Effector memory CD8-positive, alpha-beta T cell (primary cell): Measurements from ENCODE around the gene IL10.

Experiments used
- ATAC-seq: fragments of 150-1000 bp; cut with Tn5 transposase; replicated peaks from 2 replicates; pipeline ENCODE4 v1.10.0; 2021; ENCODE audit warnings: mild to moderate bottlenecking, moderate library complexity
- DNase-seq, 3 experiments: peaks; one replicate each; pipeline ENCODE4 v3.0.0; 2021
- H3K27ac Mint-ChIP-seq, 2 donors: one replicate each; pipeline ENCODE4 v1.8.0; 2022; ENCODE audit warnings: mild to moderate bottlenecking in 2 of 2, mixed read lengths in 2 of 2, moderate library complexity in 2 of 2
- H3K27me3 Mint-ChIP-seq, 2 donors: one replicate each; pipeline ENCODE4 v1.8.0; 2022; ENCODE audit warnings: mixed read lengths in 2 of 2
- H3K36me3 Mint-ChIP-seq: one replicate; pipeline ENCODE4 v1.8.0; 2022; ENCODE audit warnings: mild to moderate bottlenecking, moderate library complexity, mixed read lengths; ENCODE audit not compliant: insufficient read depth
- H3K4me1 Mint-ChIP-seq, 2 donors: one replicate each; pipeline ENCODE4 v1.8.0; 2022; ENCODE audit warnings: low read depth in 2 of 2, mixed read lengths in 2 of 2
- H3K4me3 Mint-ChIP-seq, 2 donors: one replicate each; pipeline ENCODE4 v1.8.0; 2022; ENCODE audit warnings: mild to moderate bottlenecking in 2 of 2, mixed read lengths in 2 of 2, moderate library complexity in 2 of 2
- H3K9me3 Mint-ChIP-seq, 2 donors: one replicate each; pipeline ENCODE4 v1.8.0; 2022; ENCODE audit warnings: mixed read lengths in 2 of 2

The IL10 gene

DNA sequence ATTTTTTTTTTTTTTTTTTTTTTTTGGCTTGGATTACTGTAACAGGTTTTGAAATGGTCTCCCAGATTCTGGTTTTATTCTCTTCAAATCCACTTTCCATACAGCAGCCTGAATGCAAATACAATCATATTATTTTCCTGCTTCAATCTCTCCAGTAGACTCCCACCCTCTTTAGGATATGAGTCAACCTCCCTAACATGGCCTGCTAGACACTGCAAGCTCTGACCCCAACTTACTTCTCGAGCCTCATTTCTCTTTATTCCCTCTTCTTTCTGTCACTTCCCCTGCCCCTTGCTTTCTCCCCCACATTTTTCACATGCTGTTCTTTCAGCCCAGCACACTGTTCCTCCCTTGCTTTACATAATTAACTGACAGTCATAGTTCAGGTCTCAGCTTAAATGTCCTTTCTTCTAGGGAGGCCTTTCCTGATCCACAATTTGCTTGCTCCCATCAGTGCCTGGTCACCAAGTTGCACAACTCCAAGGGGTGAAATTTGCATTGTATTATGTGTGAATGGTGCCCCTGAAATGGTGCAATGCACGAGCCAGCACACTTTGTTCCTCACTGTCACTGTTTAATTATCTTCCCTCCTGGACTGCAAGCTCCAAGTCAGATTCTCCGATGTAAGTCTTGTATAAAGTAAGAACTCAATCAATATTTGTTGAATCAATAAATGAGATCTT, 23.8 kb downstream of the IL10 start:
- H3K27ac Mint-ChIP-seq = no peak overlapping the region
- H3K4me3 Mint-ChIP-seq = no peak overlapping the region
- no peaks in the 10 kb centered on the region for H3K9me3 Mint-ChIP-seq
- no peaks in the 10 kb centered on the region for H3K27me3 Mint-ChIP-seq
- H3K4me1 Mint-ChIP-seq = peaks cover 13 to 26% of the 10 kb centered on the region in 2 donors
- no peak for ATAC-seq
- DNase-seq = no peak
- peaks cover 5% of the 10 kb centered on the region for H3K36me3 Mint-ChIP-seq

DNA sequence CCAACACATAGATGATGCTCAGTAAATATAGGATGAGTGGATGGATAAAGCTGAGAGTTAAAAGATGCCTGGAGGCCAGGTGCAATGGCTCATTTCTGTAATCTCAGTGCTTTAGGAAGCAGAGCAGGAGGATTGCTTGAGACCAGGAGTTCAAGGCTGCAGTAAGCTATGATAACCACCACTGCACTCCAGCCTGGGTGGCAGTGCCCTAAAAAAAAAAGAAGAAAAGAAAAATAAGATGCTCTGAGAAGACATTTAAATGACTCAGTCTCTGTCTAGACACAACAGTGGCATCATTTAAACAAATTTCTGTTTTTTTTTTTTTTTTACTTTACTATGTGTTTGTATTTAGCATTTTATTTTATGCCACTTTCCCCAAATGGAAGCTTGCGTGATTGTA, 27.0 kb downstream of the IL10 start:
- peak; percentile 53 for ATAC-seq

DNA sequence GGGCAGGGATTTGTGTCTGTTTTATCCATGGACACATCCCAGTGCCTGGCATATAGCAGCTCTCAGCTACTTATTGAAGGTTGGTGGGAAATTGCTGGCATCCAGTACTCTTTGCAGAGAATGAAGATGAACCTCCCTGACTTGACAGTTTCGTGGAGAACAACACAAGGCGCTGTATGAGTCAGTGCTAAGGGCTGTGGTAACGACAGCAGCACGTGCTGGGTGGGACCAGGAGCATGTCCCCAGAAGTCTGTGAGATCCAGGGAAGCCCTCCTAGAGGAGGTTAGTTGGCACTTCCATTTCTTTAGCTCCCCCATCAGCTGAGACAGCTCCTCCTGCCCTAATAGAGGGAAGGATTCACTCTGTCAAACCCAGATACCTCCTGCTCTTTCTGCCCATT, 27.6 kb downstream of the IL10 start:
- ATAC-seq (peak; percentile 55), DNase-seq (no peak)
- no peaks in the 10 kb centered on the region for H3K27me3 Mint-ChIP-seq
- H3K4me1 Mint-ChIP-seq = peaks cover 25 to 30% of the 10 kb centered on the region in 2 donors
- peak overlapping the region; percentile 20 to 51 for H3K4me3 Mint-ChIP-seq
- peak overlapping the region; percentile 47 to 76 for H3K27ac Mint-ChIP-seq
- peaks cover 11% of the 10 kb centered on the region for H3K36me3 Mint-ChIP-seq
- no peaks in the 10 kb centered on the region for H3K9me3 Mint-ChIP-seq

More for the DNA sequence above, 27.0 kb downstream of the IL10 start:
- Mint-ChIP-seq H3K27me3 (no peaks in the 10 kb centered on the region), H3K4me3 (peak overlapping the region in 1 of 2 donors; percentile 51), H3K27ac (peak overlapping the region; percentile 47 to 76), H3K9me3 (no peaks in the 10 kb centered on the region), H3K4me1 (peaks cover 22 to 27% of the 10 kb centered on the region in 2 donors), H3K36me3 (peaks cover 11% of the 10 kb centered on the region)
- DNase-seq = no peak

DNA sequence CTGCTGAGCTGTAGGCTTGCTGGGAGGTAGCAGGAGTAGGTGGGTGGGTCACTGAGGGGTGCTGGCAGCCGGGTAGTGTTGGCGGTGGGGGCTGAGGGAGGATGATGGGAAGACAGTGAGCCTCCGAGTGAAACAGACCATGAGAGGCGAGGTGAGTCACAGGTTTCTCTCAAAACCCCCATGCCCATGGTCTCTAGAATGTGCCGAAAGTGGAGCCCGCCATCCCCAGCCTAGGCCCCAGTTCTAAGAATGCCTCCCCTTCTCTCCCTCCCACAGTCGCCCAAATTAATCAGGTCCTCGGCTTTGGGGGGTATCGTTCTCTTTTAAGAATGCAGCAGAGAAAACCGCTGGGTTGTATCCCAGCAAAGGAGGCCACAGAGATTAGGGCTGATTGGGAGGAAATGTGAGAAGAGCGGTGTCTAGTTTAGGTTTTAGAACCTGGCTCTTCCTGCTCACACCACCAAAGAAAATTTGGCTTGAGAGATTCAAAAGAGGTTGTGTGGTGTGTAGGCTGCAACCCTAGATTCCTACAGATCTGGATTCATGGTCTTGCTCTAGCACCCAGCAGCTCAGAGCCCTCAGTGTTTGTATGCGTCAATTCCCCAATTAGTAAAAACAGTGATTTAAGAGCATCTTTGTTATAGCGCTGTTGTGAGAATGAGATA, 29.4 kb downstream of the IL10 start:
- H3K27ac Mint-ChIP-seq = peak overlapping the region in 1 of 2 donors; percentile 83
- peaks cover 24% of the 10 kb centered on the region for H3K36me3 Mint-ChIP-seq
- no peaks in the 10 kb centered on the region for H3K9me3 Mint-ChIP-seq
- peak overlapping the region in 1 of 2 donors; percentile 1 for H3K4me3 Mint-ChIP-seq
- no peaks in the 10 kb centered on the region for H3K27me3 Mint-ChIP-seq
- DNase-seq (no peak), ATAC-seq (no peak)
- H3K4me1 Mint-ChIP-seq = peaks cover 43 to 47% of the 10 kb centered on the region in 2 donors

DNA sequence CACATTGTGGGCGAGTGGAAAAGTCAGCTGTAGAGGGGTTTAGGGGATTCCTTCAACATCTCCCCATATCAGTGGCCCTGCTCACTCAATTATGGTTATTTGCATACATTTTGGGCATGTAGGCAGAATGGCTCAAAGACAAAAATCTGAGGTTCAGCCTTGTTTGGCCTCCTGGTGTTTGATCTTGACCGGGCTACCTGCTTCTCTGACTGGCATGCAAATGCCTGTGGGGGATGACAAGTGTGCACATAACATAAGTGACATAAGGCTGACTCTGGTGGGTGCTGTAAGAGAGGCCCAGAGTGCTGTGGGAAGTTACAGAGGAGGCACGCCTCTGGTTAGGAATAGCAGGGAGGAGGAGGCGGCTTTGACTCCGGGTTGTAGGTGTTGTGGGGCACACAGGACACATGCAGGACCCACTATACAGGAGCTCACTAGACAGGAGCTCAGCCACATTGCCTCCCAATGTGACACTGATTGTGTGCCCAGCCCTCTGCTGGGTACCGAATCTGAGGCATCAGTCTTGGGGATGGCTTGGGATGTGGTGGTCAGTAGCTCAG, 31.1 kb downstream of the IL10 start:
- Mint-ChIP-seq H3K36me3 (peaks cover 40% of the 10 kb centered on the region), H3K27ac (peak overlapping the region; percentile 74 to 79), H3K4me3 (no peak overlapping the region), H3K9me3 (no peaks in the 10 kb centered on the region), H3K27me3 (no peaks in the 10 kb centered on the region), H3K4me1 (peaks cover 60 to 61% of the 10 kb centered on the region in 2 donors)
- ATAC-seq = no peak
- no peak for DNase-seq

DNA sequence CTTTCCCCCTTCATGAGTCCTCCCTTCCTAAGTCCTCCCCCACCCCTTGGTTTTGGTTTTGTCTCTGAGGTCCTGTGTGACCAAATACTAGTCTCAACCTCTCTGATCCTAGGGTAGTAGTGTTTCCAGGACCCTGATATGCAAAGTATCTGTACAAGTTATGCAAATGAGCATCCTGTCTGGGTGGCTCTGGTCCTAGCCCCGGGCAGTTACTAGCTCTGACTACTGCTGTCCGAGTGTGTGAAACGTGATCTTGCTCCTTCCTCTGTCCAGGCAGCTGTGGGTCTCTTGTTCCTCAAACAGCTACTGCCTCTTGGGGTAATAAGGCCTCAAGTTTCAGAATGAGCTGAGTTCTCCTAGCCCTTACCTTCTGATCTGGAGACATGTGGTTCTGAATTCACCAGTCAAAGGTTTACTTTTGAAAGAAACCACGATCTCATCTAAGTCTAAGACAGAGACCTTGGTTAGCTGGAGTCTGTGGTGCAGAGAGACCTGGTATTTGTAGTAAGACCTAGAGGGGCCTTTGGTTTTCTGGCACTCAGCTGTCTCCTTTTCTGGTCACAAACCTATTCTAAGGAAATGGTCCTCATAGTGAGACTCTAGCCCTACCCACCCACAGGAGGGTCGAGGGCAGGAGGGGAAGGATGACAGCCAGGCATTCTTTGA, 32.8 kb downstream of the IL10 start:
- Mint-ChIP-seq H3K27me3 (no peaks in the 10 kb centered on the region), H3K36me3 (peaks cover 53% of the 10 kb centered on the region), H3K27ac (peak overlapping the region; percentile 93 to 94), H3K9me3 (no peaks in the 10 kb centered on the region), H3K4me3 (peak overlapping the region; percentile 39 to 47), H3K4me1 (peaks cover 64 to 69% of the 10 kb centered on the region in 2 donors)
- DNase-seq (no peak), ATAC-seq (no peak)

DNA sequence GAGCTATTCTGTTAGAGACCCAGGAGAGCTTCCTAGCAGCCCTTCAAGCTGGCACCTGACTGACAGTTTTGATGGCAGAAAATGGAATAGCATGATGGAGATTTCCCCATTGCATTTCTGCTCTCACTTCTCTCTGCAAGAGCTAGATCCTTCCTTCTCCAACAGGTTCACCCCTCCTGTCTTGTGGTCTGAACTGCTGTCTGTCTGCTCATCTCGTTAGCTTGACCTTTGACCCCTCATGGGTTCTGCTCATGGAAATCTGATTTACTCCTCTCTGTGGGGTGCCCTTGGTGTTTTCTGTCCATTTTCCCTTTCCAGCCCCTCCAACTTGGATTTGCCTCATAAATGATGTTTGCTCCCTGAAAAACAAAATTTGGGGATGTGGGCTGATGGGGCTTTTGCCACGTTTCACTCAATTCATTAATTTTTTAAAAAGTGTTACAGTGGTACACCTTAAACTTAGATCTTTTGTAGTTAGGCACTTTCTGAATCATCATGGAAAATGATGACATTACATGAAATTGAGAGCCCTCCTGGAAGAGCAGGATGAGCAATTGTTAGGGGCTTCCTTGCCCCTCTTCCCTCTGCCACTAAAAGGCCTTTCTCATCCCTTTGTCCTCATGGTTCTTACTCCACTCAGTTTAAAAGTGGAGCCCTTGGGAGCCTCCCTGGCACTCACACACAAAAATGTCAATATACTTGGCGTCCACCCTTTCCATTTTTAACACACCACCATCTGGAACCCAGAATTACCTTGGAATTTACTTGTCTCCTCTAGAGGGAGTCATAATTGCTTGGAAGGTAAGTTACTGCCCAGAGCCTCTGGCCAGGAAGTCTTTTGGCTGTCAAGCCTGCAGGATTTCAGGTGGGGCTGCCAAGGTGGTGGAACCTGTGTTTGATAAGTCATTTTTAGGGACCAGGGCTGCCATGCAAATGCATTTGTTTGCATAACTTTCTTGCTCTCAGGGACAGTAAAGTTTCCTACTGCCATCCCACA, 33.6 kb downstream of the IL10 start:
- no peak for DNase-seq
- Mint-ChIP-seq H3K4me1 (peaks cover 63 to 72% of the 10 kb centered on the region in 2 donors), H3K27ac (peak overlapping the region; percentile 93 to 94), H3K9me3 (no peaks in the 10 kb centered on the region), H3K4me3 (peak overlapping the region; percentile 47 to 50), H3K36me3 (peaks cover 57% of the 10 kb centered on the region), H3K27me3 (no peaks in the 10 kb centered on the region)
- no peak for ATAC-seq

DNA sequence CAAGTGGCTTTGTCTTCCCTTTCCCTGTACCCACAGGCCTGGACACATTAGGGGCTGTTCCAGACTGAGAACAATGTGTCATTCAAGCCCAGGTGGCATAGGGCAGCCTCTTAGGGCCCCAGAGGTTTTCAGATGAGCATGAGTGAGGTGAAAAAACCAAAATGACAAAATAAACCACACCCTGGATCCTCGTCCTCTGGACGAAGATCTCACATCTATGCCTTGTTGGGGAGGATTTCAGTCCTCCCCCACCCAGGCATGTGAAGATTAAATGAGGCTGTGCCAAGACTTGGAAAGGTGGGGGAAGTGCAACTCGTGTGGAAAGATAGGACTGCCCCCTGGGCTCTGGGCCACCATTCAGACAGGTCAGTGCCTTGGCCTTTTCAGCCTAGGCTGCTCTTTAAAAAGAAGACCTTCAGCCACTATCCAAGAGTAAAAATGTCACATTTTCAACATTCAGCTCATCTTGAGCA, 34.5 kb downstream of the IL10 start:
- peaks cover 66% of the 10 kb centered on the region for H3K36me3 Mint-ChIP-seq
- H3K27me3 Mint-ChIP-seq = no peaks in the 10 kb centered on the region
- peak overlapping the region; percentile 93 to 94 for H3K27ac Mint-ChIP-seq
- ATAC-seq (peak; percentile 41), DNase-seq (peak in 2 of 3 experiments; percentile 33 to 34)
- no peaks in the 10 kb centered on the region for H3K9me3 Mint-ChIP-seq
- H3K4me3 Mint-ChIP-seq = peak overlapping the region; percentile 47 to 50
- H3K4me1 Mint-ChIP-seq = peaks cover 63 to 67% of the 10 kb centered on the region in 2 donors

DNA sequence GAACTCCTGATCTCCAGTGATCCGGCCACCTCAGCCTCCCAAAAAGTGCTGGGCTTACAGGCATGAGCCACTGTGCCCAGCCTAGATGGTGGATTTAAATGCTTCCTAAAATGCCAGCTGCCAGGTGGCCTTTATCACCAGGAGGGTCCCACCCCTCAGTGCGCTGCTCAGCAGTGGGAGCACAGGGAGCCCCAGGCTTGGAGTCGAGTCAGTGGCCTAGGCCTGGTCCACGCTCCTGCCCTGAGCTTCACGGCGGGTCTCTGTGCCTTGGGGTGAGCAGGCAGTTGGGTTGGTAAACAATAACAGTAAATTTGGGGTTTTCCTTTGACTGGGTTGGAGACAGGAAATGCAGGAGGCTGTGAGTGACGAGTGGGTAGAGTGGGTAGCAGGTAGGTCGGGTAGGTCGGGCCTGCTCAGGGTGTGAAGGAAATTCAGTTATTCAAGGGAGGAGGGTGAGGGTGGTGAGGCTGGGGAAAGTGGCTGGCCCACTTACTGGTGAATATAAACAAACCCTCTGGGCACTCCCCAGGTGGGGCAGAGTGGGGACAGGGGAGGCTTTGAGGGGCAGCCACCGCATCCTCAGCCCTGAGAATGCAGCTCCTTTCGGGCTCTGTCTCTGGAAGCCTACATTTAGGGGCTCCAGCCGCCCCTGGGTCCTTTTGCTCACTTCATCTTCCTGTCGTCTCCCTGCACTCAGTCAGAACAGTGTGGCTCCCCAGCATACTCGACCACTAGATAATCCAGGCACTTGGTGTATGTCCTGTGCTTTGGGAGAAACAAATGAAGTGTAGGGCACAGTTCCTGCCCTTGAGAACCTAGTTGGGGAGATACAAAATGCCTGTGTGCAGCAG, 35.2 kb downstream of the IL10 start:
- H3K27ac Mint-ChIP-seq = peak overlapping the region; percentile 93 to 94
- peaks cover 73% of the 10 kb centered on the region for H3K36me3 Mint-ChIP-seq
- peak; percentile 71 to 78 (median 77) for DNase-seq
- no peaks in the 10 kb centered on the region for H3K27me3 Mint-ChIP-seq
- ATAC-seq = peak; percentile 86
- peak overlapping the region; percentile 47 to 50 for H3K4me3 Mint-ChIP-seq
- H3K9me3 Mint-ChIP-seq = no peaks in the 10 kb centered on the region
- H3K4me1 Mint-ChIP-seq = peaks cover 63 to 65% of the 10 kb centered on the region in 2 donors

DNA sequence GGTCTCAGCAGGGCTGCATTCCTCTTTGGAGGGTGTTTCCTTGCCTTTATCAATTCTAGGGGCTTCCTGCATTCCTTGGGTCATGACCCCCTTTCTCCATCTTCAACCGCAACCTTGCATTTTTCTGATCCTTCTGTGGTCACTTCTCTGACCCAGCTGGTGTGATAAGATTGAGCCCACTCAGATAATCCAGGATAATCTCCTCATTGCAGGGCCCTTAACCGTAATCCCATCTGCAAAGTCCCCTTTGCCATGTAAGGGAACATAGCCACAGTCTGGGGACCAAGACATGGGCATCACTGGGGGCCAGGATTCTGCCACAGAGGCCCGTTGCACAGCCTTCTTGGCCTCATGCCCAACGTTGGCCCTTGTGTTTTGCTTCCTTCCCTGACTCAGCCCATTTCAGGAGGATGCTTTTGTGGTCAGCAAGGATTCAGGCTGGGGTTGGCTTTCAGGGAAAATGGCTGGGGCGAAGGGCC, 36.7 kb downstream of the IL10 start:
- DNase-seq (no peak), ATAC-seq (no peak)
- peak overlapping the region; percentile 93 to 94 for H3K27ac Mint-ChIP-seq
- H3K36me3 Mint-ChIP-seq = peaks cover 81% of the 10 kb centered on the region
- H3K9me3 Mint-ChIP-seq = no peaks in the 10 kb centered on the region
- peak overlapping the region in 1 of 2 donors; percentile 47 for H3K4me3 Mint-ChIP-seq
- no peaks in the 10 kb centered on the region for H3K27me3 Mint-ChIP-seq
- peaks cover 58 to 60% of the 10 kb centered on the region in 2 donors for H3K4me1 Mint-ChIP-seq

DNA sequence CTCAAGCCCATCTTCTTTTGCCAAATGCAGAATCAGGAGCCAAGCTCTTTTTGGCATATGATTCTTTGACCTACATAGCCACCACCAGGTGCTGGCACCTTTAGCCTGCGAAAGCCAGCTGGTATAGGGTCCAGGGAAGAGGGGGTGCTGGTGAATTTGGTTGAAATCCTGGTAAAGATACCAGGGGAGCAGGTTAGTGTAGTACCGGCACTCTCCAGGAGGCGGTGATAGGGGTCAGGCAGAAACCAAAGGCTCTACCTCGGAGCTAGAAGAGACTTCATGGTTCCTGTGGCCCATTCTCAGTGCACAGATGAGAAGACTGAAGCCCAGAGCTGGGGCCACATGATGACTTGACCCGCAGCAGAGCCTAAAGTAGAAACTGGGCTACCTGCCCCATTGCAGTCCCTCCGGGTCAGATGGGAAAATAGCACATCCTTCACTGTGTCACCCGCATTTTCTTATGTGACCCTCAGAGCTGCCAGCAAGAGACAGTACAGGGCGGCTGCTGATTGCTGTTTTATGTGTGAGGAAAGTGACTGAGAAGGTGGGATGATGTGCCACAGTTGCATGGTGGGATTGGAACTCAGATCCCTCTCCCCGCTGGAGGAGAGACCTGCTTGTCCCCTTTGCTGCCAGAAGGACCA, 37.7 kb downstream of the IL10 start:
- Mint-ChIP-seq H3K4me1 (peaks cover 56 to 57% of the 10 kb centered on the region in 2 donors), H3K27ac (peak overlapping the region; percentile 93 to 94), H3K4me3 (peak overlapping the region; percentile 53 to 63), H3K9me3 (no peaks in the 10 kb centered on the region), H3K36me3 (peaks cover 90% of the 10 kb centered on the region), H3K27me3 (no peaks in the 10 kb centered on the region)
- ATAC-seq (peak; percentile 39), DNase-seq (peak; percentile 78 to 90 (median 85))
